ENCODE results near the gene TSPAN8. TPM values are rescaled to one million over a fixed set of nuclear protein-coding genes. Genes with fewer than 3 reads are reported as not detected.
"Not testable (repeated sequence)": the region's sequence is repeated elsewhere in the genome, so short reads cannot be mapped to it uniquely, and the experiment has no call there.

TSPAN8 gene
- total RNA-seq, 1 donor from 2014 or later = not detected

GRCh38 chr12:71129364-71129763, 28.4 kb downstream of the TSPAN8 start:
- intact Hi-C loops (cut with micrococcal nuclease) = no loop called here

GRCh38 chr12:71128191-71128788, 29.5 kb downstream of the TSPAN8 start:
- intact Hi-C loops (cut with micrococcal nuclease) = no loop called here

GRCh38 chr12:71125949-71126348, 31.9 kb downstream of the TSPAN8 start:
- intact Hi-C loops (cut with micrococcal nuclease) = no loop called here

GRCh38 chr12:71125515-71125914, 32.3 kb downstream of the TSPAN8 start:
- intact Hi-C loops (cut with micrococcal nuclease) = no loop called here

- intact Hi-C loops (cut with micrococcal nuclease) = no loop called here
These were observed 32.9 kb downstream of the TSPAN8 start for GRCh38 chr12:71124835-71125460.

- intact Hi-C loops (cut with micrococcal nuclease) = not testable (repeated sequence)
These were observed 44.7 kb downstream of the TSPAN8 start for GRCh38 chr12:71113148-71113547.

GRCh38 chr12:71109834-71110233, 48.0 kb downstream of the TSPAN8 start:
- intact Hi-C loops (cut with micrococcal nuclease) = no loop called here

GRCh38 chr12:71108355-71108754, 49.4 kb downstream of the TSPAN8 start:
- intact Hi-C loops (cut with micrococcal nuclease) = no loop called here

- intact Hi-C loops (cut with micrococcal nuclease) = no loop called here
These were observed 49.9 kb downstream of the TSPAN8 start for GRCh38 chr12:71107936-71108335.

- intact Hi-C loops (cut with micrococcal nuclease) = no loop called here
These were observed 51.8 kb downstream of the TSPAN8 start for GRCh38 chr12:71105956-71106355.

- intact Hi-C loops (cut with micrococcal nuclease) = no loop called here
These were observed 65.5 kb downstream of the TSPAN8 start for GRCh38 chr12:71092290-71092689.

GRCh38 chr12:71090971-71091370, 66.8 kb downstream of the TSPAN8 start:
- intact Hi-C loops (cut with micrococcal nuclease) = no loop called here

- intact Hi-C loops (cut with micrococcal nuclease) = no loop called here
These were observed 72.2 kb downstream of the TSPAN8 start for GRCh38 chr12:71085575-71085974.

GRCh38 chr12:71075743-71076142, 82.1 kb downstream of the TSPAN8 start:
- intact Hi-C loops (cut with micrococcal nuclease) = no loop called here

Other genes starting within 250 kb of the TSPAN8 start
- gene PTPRR, start 237.3 kb downstream of the TSPAN8 start, total RNA-seq = not detected in 2 replicates

Data from T-helper 1 cell treated with Interleukin-12 subunit alpha and Interleukin-12 subunit beta and Interleukin-4 antibody, amounts not matched to agents 30 ng/mL and 1 ng/mL, for 36 hours (primary cell).